Measurements from ENCODE around the gene ABI3BP. TPM values are rescaled to one million over a fixed set of nuclear protein-coding genes. Genes with fewer than 3 reads are reported as not detected.

ABI3BP gene
- total RNA-seq, 4 donors from 2014 or later: 37.4 to 155 (median 112) TPM

DNA sequence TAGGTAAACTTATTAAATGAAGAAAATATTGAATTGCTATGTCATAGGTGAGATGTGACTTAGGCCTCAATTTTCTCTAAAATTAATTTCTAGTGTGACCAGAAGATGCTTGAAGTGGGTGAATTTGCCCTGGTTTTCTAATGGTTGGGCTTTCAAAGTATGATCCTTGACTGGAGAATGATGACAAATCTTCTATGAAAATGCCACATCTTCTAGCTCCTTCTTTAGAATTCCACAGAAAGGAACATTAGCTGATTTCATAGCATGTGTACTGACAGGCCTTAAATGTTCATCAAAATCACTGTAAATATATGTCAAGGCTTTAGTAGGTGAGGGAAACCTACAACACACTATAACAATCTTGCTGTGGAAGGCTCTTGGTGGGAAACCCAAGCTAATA lies 8.9 kb downstream of the ABI3BP start:
- no peak for DNase-seq (ENCODE audit: low spot score)
- ATAC-seq (ENCODE audit: low FRiP score): no peak
- TF ChIP-seq, protein P1, sequence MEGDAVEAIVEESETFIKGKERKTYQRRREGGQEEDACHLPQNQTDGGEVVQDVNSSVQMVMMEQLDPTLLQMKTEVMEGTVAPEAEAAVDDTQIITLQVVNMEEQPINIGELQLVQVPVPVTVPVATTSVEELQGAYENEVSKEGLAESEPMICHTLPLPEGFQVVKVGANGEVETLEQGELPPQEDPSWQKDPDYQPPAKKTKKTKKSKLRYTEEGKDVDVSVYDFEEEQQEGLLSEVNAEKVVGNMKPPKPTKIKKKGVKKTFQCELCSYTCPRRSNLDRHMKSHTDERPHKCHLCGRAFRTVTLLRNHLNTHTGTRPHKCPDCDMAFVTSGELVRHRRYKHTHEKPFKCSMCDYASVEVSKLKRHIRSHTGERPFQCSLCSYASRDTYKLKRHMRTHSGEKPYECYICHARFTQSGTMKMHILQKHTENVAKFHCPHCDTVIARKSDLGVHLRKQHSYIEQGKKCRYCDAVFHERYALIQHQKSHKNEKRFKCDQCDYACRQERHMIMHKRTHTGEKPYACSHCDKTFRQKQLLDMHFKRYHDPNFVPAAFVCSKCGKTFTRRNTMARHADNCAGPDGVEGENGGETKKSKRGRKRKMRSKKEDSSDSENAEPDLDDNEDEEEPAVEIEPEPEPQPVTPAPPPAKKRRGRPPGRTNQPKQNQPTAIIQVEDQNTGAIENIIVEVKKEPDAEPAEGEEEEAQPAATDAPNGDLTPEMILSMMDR (IDR thresholded peaks at IDR 0.05): no peak

- ATAC-seq (ENCODE audit: low FRiP score): peak; percentile 75
- TF ChIP-seq, protein P1 (IDR thresholded peaks at IDR 0.05): no peak
- no peak for DNase-seq (ENCODE audit: low spot score)
These were observed 10.5 kb downstream of the ABI3BP start for GRCh38 chr3:100982710-100983109.

- no peak for DNase-seq (ENCODE audit: low spot score)
- no peak for ATAC-seq (ENCODE audit: low FRiP score)
- TF ChIP-seq, protein P1 (IDR thresholded peaks at IDR 0.05): no peak
These were observed 11.9 kb downstream of the ABI3BP start for GRCh38 chr3:100981164-100981911.

- TF ChIP-seq, protein P1 (IDR thresholded peaks at IDR 0.05): no peak
- no peak for DNase-seq (ENCODE audit: low spot score)
- no peak for ATAC-seq (ENCODE audit: low FRiP score)
These were observed 15.1 kb downstream of the ABI3BP start for GRCh38 chr3:100978011-100978659.

DNA sequence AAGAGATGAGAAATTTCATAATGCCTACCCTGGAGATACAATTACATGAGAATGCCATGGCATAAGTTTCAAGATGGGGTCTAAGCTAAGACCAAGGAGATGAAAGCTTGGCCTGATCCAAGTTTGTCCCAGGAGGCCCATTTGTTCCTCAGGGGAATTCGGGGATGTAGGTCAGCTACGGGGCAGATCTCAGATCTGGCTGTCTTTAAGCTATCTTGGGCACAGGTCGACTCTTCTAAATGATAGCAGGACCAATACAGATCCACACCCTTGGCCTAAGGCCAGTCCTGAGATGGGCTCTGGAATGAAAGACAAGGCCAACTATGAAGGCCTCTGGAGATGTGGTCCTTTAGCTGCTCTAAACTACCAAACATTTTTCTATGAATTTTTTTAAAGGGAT lies 16.6 kb downstream of the ABI3BP start:
- TF ChIP-seq, protein P1 (IDR thresholded peaks at IDR 0.05): no peak
- no peak for DNase-seq (ENCODE audit: low spot score)
- ATAC-seq (ENCODE audit: low FRiP score): no peak

GRCh38 chr3:100975714-100976113 lies 17.5 kb downstream of the ABI3BP start:
- TF ChIP-seq, protein P1 (IDR thresholded peaks at IDR 0.05): no peak
- DNase-seq (ENCODE audit: low spot score): no peak
- no peak for ATAC-seq (ENCODE audit: low FRiP score)

DNA sequence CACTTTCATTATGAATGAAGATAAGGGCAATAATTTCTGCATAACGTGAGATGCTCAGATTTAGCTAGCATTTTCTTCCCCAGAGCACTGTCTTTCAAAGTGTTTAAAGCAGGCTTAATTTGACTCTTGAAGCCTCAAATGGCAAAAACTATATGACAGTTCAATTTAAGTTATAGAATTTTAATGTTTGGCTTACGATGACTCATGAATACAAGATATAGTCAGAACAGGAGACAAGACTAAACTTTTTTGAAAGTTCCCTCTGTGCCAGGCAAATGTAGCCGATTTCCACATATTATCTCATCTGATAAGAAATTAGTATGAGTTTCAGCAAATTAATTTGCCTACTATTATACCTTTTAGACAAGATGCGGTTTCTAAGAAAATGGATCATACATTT lies 19.6 kb downstream of the ABI3BP start:
- TF ChIP-seq, protein P1 (IDR thresholded peaks at IDR 0.05): no peak
- ATAC-seq (ENCODE audit: low FRiP score): no peak
- no peak for DNase-seq (ENCODE audit: low spot score)
